ENCODE data around the gene CFAP91.
"Not testable (repeated sequence)": the region's sequence is repeated elsewhere in the genome, so short reads cannot be mapped to it uniquely, and the experiment has no call there.

The CFAP91 gene

GRCh38 chr3:119678209-119678608, 24.6 kb upstream of the CFAP91 start:
- DNase-seq, result not testable (repeated sequence)

- no peak for DNase-seq
These were observed 22.9 kb upstream of the CFAP91 start for GRCh38 chr3:119679874-119680273.

GRCh38 chr3:119681279-119681678, 21.5 kb upstream of the CFAP91 start:
- no peak for DNase-seq

- no peak for DNase-seq
These were observed 19.4 kb upstream of the CFAP91 start for GRCh38 chr3:119683421-119683820.

- no peak for DNase-seq
These were observed 12.7 kb upstream of the CFAP91 start for GRCh38 chr3:119690043-119690656.

- no peak for DNase-seq
These were observed 7.3 kb upstream of the CFAP91 start for GRCh38 chr3:119695480-119695879.

- DNase-seq, result no peak
These were observed 5.4 kb upstream of the CFAP91 start for GRCh38 chr3:119697394-119697793.

- peak in 1 of 2 experiments; percentile 9 for DNase-seq
These were observed 2.4 kb upstream of the CFAP91 start for GRCh38 chr3:119700269-119700919.

GRCh38 chr3:119700920-119701734, 1.7 kb upstream of the CFAP91 start:
- peak in 1 of 2 experiments; percentile 17 for DNase-seq

GRCh38 chr3:119703820-119704531, 1.2 kb downstream of the CFAP91 start:
- DNase-seq, result no peak

GRCh38 chr3:119715105-119715504, 12.3 kb downstream of the CFAP91 start:
- no peak for DNase-seq

GRCh38 chr3:119716998-119717397, 14.2 kb downstream of the CFAP91 start:
- DNase-seq, result no peak

GRCh38 chr3:119717520-119717919, 14.7 kb downstream of the CFAP91 start:
- no peak for DNase-seq

GRCh38 chr3:119723022-119723421, 20.2 kb downstream of the CFAP91 start:
- DNase-seq, result no peak

GRCh38 chr3:119726909-119727308, 24.1 kb downstream of the CFAP91 start:
- no peak for DNase-seq

GRCh38 chr3:119729996-119730395, 27.2 kb downstream of the CFAP91 start:
- no peak for DNase-seq

GRCh38 chr3:119731560-119732343, 28.9 kb downstream of the CFAP91 start:
- no peak for DNase-seq

GRCh38 chr3:119733812-119734211, 31.0 kb downstream of the CFAP91 start:
- no peak for DNase-seq

GRCh38 chr3:119738741-119739140, 35.9 kb downstream of the CFAP91 start:
- no peak for DNase-seq

- DNase-seq, result no peak
These were observed 39.1 kb downstream of the CFAP91 start for GRCh38 chr3:119741657-119742590.

- DNase-seq, result no peak
These were observed 41.1 kb downstream of the CFAP91 start for GRCh38 chr3:119743921-119744320.
